GM12878 (cell line): Measurements from ENCODE around the gene TTLL8. TPM values are rescaled to one million over a fixed set of nuclear protein-coding genes. Genes with fewer than 3 reads are reported as not detected.
A peak's percentile ranks its signal among the peaks of the same experiment; 100 is the strongest.

Source experiments
- ATAC-seq: fragments of 200-7000 bp; cut with Tn5 transposase; 3 replicates; pipeline ENCODE4 v1.9.1; 2020; ENCODE audit warnings: mild to moderate bottlenecking, moderate library complexity
- BruUV-seq: library from RNA; stranded (reverse); fragments of 400-500 nt; replicated peaks from 2 replicates; lab custom pipeline; 2021; lab: Mats Ljungman, UMichigan
- CTCF ChIA-PET: fragments of 300-600 bp; sonication (Branson Sonifier 250); formaldehyde crosslinking; extraction: SDS; loops from one replicate; lab custom pipeline; 2021; ENCODE audit warnings: inconsistent platforms; lab: Yijun Ruan, JAX
- POLR2A ChIA-PET: fragments of 350-600 bp; formaldehyde crosslinking; extraction: SDS; loops from one replicate; lab custom pipeline; 2021; ENCODE audit warnings: inconsistent platforms; lab: Charles Lee
- RAD21 ChIA-PET: fragments of 300-600 bp; sonication (Branson Sonifier 250); formaldehyde crosslinking; loops from one replicate; lab custom pipeline; 2023; ENCODE audit warnings: antibody characterized with exemption; ENCODE audit not compliant: unreplicated experiment; lab: Charles Lee
- SMC1A ChIA-PET: fragments of 300-600 bp; sonication (Branson Sonifier 250); formaldehyde crosslinking; loops from one replicate; lab custom pipeline; 2023; ENCODE audit not compliant: unreplicated experiment, uncharacterized antibody; lab: Charles Lee
- DNase-seq: peaks from one replicate; pipeline ENCODE4 v3.0.0-alpha.2; 2011; ENCODE audit warnings: low read depth, low spot score
- FAIRE-seq: peaks from 3 replicates; lab custom pipeline; 2011; peaks lifted over from hg19 to GRCh38; lab: Jason Lieb, UNC
- H2AFZ ChIP-seq: 2 replicates; pipeline ENCODE4 v1.6.0; 2011; ENCODE audit warnings: low read depth, low read length, control low read depth; ENCODE audit not compliant: control insufficient read depth
- H3K27ac ChIP-seq: 2 replicates; pipeline ENCODE4 v1.5.1; 2011; ENCODE audit warnings: control low read depth; ENCODE audit not compliant: control insufficient read depth, insufficient read depth
- H3K27me3 ChIP-seq, 2 experiments: replicated peaks in 1 of 2; 2 replicates each; pipeline versions ENCODE4 v1.6.0 to v1.6.1; 2011; ENCODE audit warnings: low read length in 1 of 2; ENCODE audit not compliant: control insufficient read depth in 2 of 2, insufficient read depth in 2 of 2
- H3K36me3 ChIP-seq, 2 experiments: 2 replicates each; pipeline ENCODE4 v1.5.1; 2011; ENCODE audit warnings: low read length in 1 of 2; ENCODE audit not compliant: control insufficient read depth in 2 of 2, insufficient read depth in 2 of 2
- H3K4me1 ChIP-seq: 2 replicates; pipeline ENCODE4 v1.6.1; 2011; ENCODE audit warnings: mild to moderate bottlenecking, low read length, moderate library complexity, mixed read lengths; ENCODE audit not compliant: control insufficient read depth, insufficient read depth
- H3K4me2 ChIP-seq: 2 replicates; pipeline ENCODE4 v1.6.0; 2011; ENCODE audit warnings: control low read depth; ENCODE audit not compliant: control insufficient read depth, insufficient read depth
- H3K4me3 ChIP-seq: fragments of 200-600 bp; sonication (generic); 2 replicates; pipeline ENCODE4 v1.5.1; 2016
- H3K79me2 ChIP-seq: 2 replicates; pipeline ENCODE4 v1.6.0; 2011; ENCODE audit warnings: low read length; ENCODE audit not compliant: control insufficient read depth, insufficient read depth
- H3K9ac ChIP-seq: 2 replicates; pipeline ENCODE4 v1.8.0; 2011; ENCODE audit warnings: low read length, control low read depth, mixed read lengths; ENCODE audit not compliant: control insufficient read depth, insufficient read depth
- H3K9me3 ChIP-seq: replicated peaks from 3 replicates; pipeline ENCODE4 v1.5.1; 2011; ENCODE audit warnings: mild to moderate bottlenecking, low read length; ENCODE audit not compliant: control insufficient read depth, insufficient read depth
- H4K20me1 ChIP-seq: 2 replicates; pipeline ENCODE4 v1.6.0; 2011; ENCODE audit not compliant: control insufficient read depth, insufficient read depth
- BCL11A ChIP-seq: IDR thresholded peaks from 2 replicates; pipeline ENCODE4 v1.6.1; 2011; ENCODE audit warnings: low read depth, low read length
- CEBPZ ChIP-seq: fragments of 150-350 bp; IDR thresholded peaks from 2 replicates; pipeline ENCODE4 v1.6.1; 2016; ENCODE audit warnings: low read depth, low read length
- EGR1 ChIP-seq, 2 experiments: IDR thresholded peaks; 1 replicate in 1 of 2; 2 replicates in 1 of 2; pipeline ENCODE4 v1.6.1; 2011 to 2012; ENCODE audit warnings: low read depth in 2 of 2, low read length in 2 of 2, borderline replicate concordance in 1 of 2, mild to moderate bottlenecking in 1 of 2, moderate library complexity in 1 of 2
- KDM1A ChIP-seq: fragments of 200-600 bp; sonication (generic); IDR thresholded peaks from 2 replicates; pipeline ENCODE4 v1.6.1; 2016; ENCODE audit warnings: borderline replicate concordance
- RCOR1 ChIP-seq: conservative IDR thresholded peaks from 2 replicates; pipeline ENCODE4 v1.6.1; 2012; ENCODE audit warnings: low read depth, low read length, improper control_type of control experiment
- WRNIP1 ChIP-seq: IDR thresholded peaks from 2 replicates; pipeline ENCODE4 v1.6.1; 2011; ENCODE audit warnings: low read depth, low read length, improper control_type of control experiment, borderline replicate concordance
- YY1 ChIP-seq: IDR thresholded peaks from 2 replicates; pipeline ENCODE4 v1.6.1; 2011; ENCODE audit warnings: low read depth, mild to moderate bottlenecking, low read length
- ZBTB11 ChIP-seq: fragments of 450-650 bp; formaldehyde crosslinking; IDR thresholded peaks from 2 replicates; pipeline ENCODE4 v1.5.0; 2022; ENCODE audit warnings: mild to moderate bottlenecking, missing genetic modification characterization
- WGBS: methylation state at CpG from one replicate; pipeline ENCODE4 v1.1.6; 2016; ENCODE audit warnings: low lambda C conversion rate; ENCODE audit not compliant: insufficient replicate concordance, insufficient coverage; ENCODE audit errors: missing lambda C conversion rate; 5-methylcytosine and 5-hydroxymethylcytosine counted together
- in situ Hi-C: fragments of 300-500 bp; cut with MboI; formaldehyde crosslinking; loops from 9 replicates; pipeline ENCODE4 v1.14.3; 2018; ENCODE audit warnings: mixed read lengths
- intact Hi-C: fragments of 100-400 bp; cut with micrococcal nuclease; formaldehyde crosslinking; loops from one replicate; pipeline ENCODE4 v1.14.2; 2022; ENCODE audit not compliant: unreplicated experiment
- polyA plus RNA-seq, 11 experiments: library from polyadenylated mRNA; depleted of rRNA in 4 of 11; unstranded in 6 of 11; stranded (reverse) in 5 of 11; fragments of >200 nt; fragmentation: Nextera tagmentation in 4 of 11; fragmentation: Illumina TruSeq in 1 of 11; extraction: Ambion mirVana in 4 of 11; extraction: Trizol in 1 of 11; gene quantifications; 1 replicate in 1 of 11; 2 replicates in 10 of 11; pipeline versions ENCODE4 v1.2.1 to v1.2.3, GENCODE V29; 2011 to 2016; ENCODE audit warnings: inconsistent platforms in 2 of 11, missing spikeins in 2 of 11, low read depth in 1 of 11
- total RNA-seq, 4 experiments: library from RNA; depleted of rRNA in 3 of 4; stranded (reverse); fragments of >200 nt in 3 of 4; fragmentation: Illumina TruSeq in 1 of 4; extraction: Trizol in 1 of 4; gene quantifications; 2 replicates each; pipeline versions ENCODE4 v1.2.1 to v1.2.3, GENCODE V29; 2013 to 2021

The TTLL8 gene
- total and polyA plus RNA-seq, 10 of the 15 experiments (the other 5 are each of a cell fraction or from before 2014, with no cell fraction given), result not detected

- in situ Hi-C loops, result no loop called here
- SMC1A ChIA-PET, result interaction anchor here (0.9 kb wide), 1 partner anchor 21 kb away, joined by 3 read pairs; no protein-coding TSS in a partner anchor
- intact Hi-C loops, result no loop called here
- Histone ChIP-seq H3K4me2 (peak within 1 kb of the TSS; percentile 70), H3K4me3 (peak within 1 kb of the TSS; percentile 15; the same call in 1 of the 2 replicates), H3K9me3 (peaks cover 9% of the 10 kb centered on the region; the same call in 1 of the 3 replicates), H3K27me3 (peaks cover 1 to 2% of the 10 kb centered on the region in 2 experiments; a peak in 2 of 4 replicates), H3K27ac (no peak within 1 kb of the TSS), H4K20me1 (no peaks in the 10 kb centered on the region), H3K79me2 (no peaks in the 10 kb centered on the region), H3K4me1 (no peaks in the 10 kb centered on the region), H3K36me3 (no peaks in the 10 kb centered on the region), H3K9ac (no peak within 1 kb of the TSS), H2AFZ (peak within 1 kb of the TSS; percentile 65)
- FAIRE-seq, result peak; percentile 68
- RAD21 ChIA-PET, result no interaction called here
- CTCF ChIA-PET, result no interaction called here
- BruUV-seq, result no TSS peak
- no peak for ATAC-seq
- WGBS, result 5% methylated on average over 29 of the region's 29 CpGs
- no peak for DNase-seq
- TF ChIP-seq WRNIP1, result no peak
- TF ChIP-seq CEBPZ, result no peak
- TF ChIP-seq KDM1A, result no peak
- TF ChIP-seq EGR1 (IDR thresholded peaks at IDR 0.05; ENCODE audit: borderline replicate concordance in 1 of 2, low read depth in 2 of 2, low read length in 2 of 2), result no peak
- TF ChIP-seq ZBTB11 (CRISPR knock-in tag), result no peak
- no peak for TF ChIP-seq BCL11A
- TF ChIP-seq YY1, result no peak
- no peak for TF ChIP-seq RCOR1
- TF ChIP-seq, all 136 proteins: peak for 0
- POLR2A ChIA-PET, result no interaction called here
Measured at GRCh38 chr22:50085211-50085972, 27.3 kb upstream of the TTLL8 start, which contains the start of gene MLC1. MLC1 (minus strand) TSS chr22:50085426; CDS start chr22:50084902, 524 bp downstream.
